Motor neuron (in vitro differentiated cells): ENCODE results near the gene NDUFB2. TPM values are rescaled to one million over a fixed set of nuclear protein-coding genes. Genes with fewer than 3 reads are reported as not detected.
"Not testable (repeated sequence)": the region's sequence is repeated elsewhere in the genome, so short reads cannot be mapped to it uniquely, and the experiment has no call there.

Experiments used
- ATAC-seq, 8 experiments: fragments of 200-7000 bp; cut with Tn5 transposase; replicated peaks in 6 of 8; 2 replicates each; pipeline ENCODE4 v1.8.0; 2021; ENCODE audit warnings: mild to moderate bottlenecking in 8 of 8, moderate library complexity in 8 of 8
- H3K27ac ChIP-seq, 2 donors: fragments of 250-450 bp; sonication (Bioruptor Pico); 2 replicates each; pipeline ENCODE4 v1.9.0; 2021; ENCODE audit warnings: antibody characterized with exemption in 2 of 2, mild to moderate bottlenecking in 2 of 2, moderate library complexity in 1 of 2
- H3K4me1 ChIP-seq, 2 donors: fragments of 250-450 bp; sonication (Bioruptor Pico); replicated peaks in 1 of 2; 2 replicates each; pipeline ENCODE4 v1.6.1; 2021; ENCODE audit warnings: antibody characterized with exemption in 2 of 2, mild to moderate bottlenecking in 2 of 2, moderate library complexity in 1 of 2
- H3K4me3 ChIP-seq, 5 donors: fragments of 250-450 bp; sonication (Bioruptor Pico); 2 replicates each; pipeline ENCODE4 v1.9.0; 2021; ENCODE audit warnings: antibody characterized with exemption in 5 of 5, mild to moderate bottlenecking in 5 of 5, moderate library complexity in 4 of 5
- WGBS, 10 experiments: fragments of 450-650 bp; shearing (Covaris generic); methylation state at CpG; one replicate each; pipeline ENCODE4 v1.0.0; 2022; 5-methylcytosine and 5-hydroxymethylcytosine counted together
- in situ Hi-C, 9 experiments: fragments of 400-800 bp; cut with MboI; loops; one replicate each; pipeline ENCODE4 v1.15.0; 2021; ENCODE audit warnings: low sequenced_read_pairs in 9 of 9, low pct_unique_long_range_greater_than_20kb in 2 of 9; ENCODE audit not compliant: unreplicated experiment in 9 of 9
- total RNA-seq, 8 experiments: library from RNA; unstranded; fragments of 300-600 nt; gene quantifications; 2 replicates each; pipeline versions ENCODE4 v1.2.3 to v1.2.4, GENCODE V29; 2022

The NDUFB2 gene
- total RNA-seq, 8 experiments from 2014 or later, result 168 to 313 (median 248) TPM

GRCh38 chr7:140659856-140660255 lies 36.7 kb upstream of the NDUFB2 start:
- 0 to 93% (median 80%) methylated on average over 3 to 8 of the region's 8 CpGs; no CpG with 5 or more reads in 2 of the 10 experiments for WGBS, 10 experiments
- Histone ChIP-seq H3K4me1 (no peaks in the 10 kb centered on the region), H3K4me3 (no peak overlapping the region), H3K27ac (no peak overlapping the region)
- ATAC-seq, result no peak
- in situ Hi-C loops, result loop anchor here in 7 of 9 experiments (10.0 to 25.0 kb wide), 2 partner anchors 145 to 148 kb away; no protein-coding TSS in a partner anchor

- Histone ChIP-seq H3K27ac (no peak overlapping the region), H3K4me3 (no peak overlapping the region), H3K4me1 (no peaks in the 10 kb centered on the region)
- in situ Hi-C loops, result loop anchor here in 3 of 9 experiments (25.0 kb wide), 1 partner anchor 149 kb away; no protein-coding TSS in a partner anchor
- 15 to 91% (median 67%) methylated on average over 2 of the region's 2 CpGs; no CpG with 5 or more reads in 3 of the 10 experiments for WGBS, 10 experiments
- ATAC-seq, result peak in 1 of 8 experiments; percentile 41
These were observed 35.4 kb upstream of the NDUFB2 start for GRCh38 chr7:140661124-140661523.

- in situ Hi-C loops, result loop anchor here in 3 of 9 experiments (25.0 kb wide), 1 partner anchor 151 kb away; no protein-coding TSS in a partner anchor
- H3K27ac ChIP-seq, ATAC-seq, H3K4me1 ChIP-seq, H3K4me3 ChIP-seq: not testable (repeated sequence)
- WGBS, 10 experiments, result 60 to 100% (median 100%) methylated on average over 1 of the region's 2 CpGs; no CpG with 5 or more reads in 6 of the 10 experiments
These were observed 33.6 kb upstream of the NDUFB2 start for GRCh38 chr7:140662938-140663337.

- peaks cover 3 to 5% of the 10 kb centered on the region in 2 donors for H3K4me1 ChIP-seq
- in situ Hi-C loops, result loop anchor here in 3 of 9 experiments (25.0 kb wide), 1 partner anchor 155 kb away; no protein-coding TSS in a partner anchor
- H3K27ac ChIP-seq, result no peak overlapping the region
- no peak for ATAC-seq
- 80 to 100% methylated on average over 1 of the region's 1 CpG; no CpG with 5 or more reads in 8 of the 10 experiments for WGBS, 10 experiments
- H3K4me3 ChIP-seq, result no peak overlapping the region
These were observed 29.0 kb upstream of the NDUFB2 start for GRCh38 chr7:140667476-140667875.

GRCh38 chr7:140668641-140669040 lies 27.9 kb upstream of the NDUFB2 start:
- in situ Hi-C loops, result loop anchor here in 3 of 9 experiments (25.0 kb wide), 1 partner anchor 156 kb away; no protein-coding TSS in a partner anchor
- 50 to 100% (median 100%) methylated on average over 1 of the region's 1 CpG; no CpG with 5 or more reads in 2 of the 10 experiments for WGBS, 10 experiments
- Histone ChIP-seq H3K27ac (no peak overlapping the region), H3K4me3 (no peak overlapping the region), H3K4me1 (peaks cover 5 to 9% of the 10 kb centered on the region in 2 donors)
- ATAC-seq, result no peak

GRCh38 chr7:140669352-140669751 lies 27.2 kb upstream of the NDUFB2 start:
- Histone ChIP-seq H3K4me3 (no peak overlapping the region), H3K4me1 (peaks cover 12 to 16% of the 10 kb centered on the region in 2 donors), H3K27ac (no peak overlapping the region)
- WGBS, 10 experiments, result 67 to 100% (median 88%) methylated on average over 1 to 3 of the region's 3 CpGs; no CpG with 5 or more reads in 1 of the 10 experiments
- peak in 1 of 8 experiments; percentile 5 for ATAC-seq
- in situ Hi-C loops, result loop anchor here in 3 of 9 experiments (25.0 kb wide), 1 partner anchor 157 kb away; no protein-coding TSS in a partner anchor

GRCh38 chr7:140669862-140670261 lies 26.6 kb upstream of the NDUFB2 start:
- H3K4me3 ChIP-seq, H3K27ac ChIP-seq: not testable (repeated sequence)
- ATAC-seq, result peak in 2 of 8 experiments; percentile 6 to 23
- 20 to 100% (median 83%) methylated on average over 1 to 4 of the region's 10 CpGs; no CpG with 5 or more reads in 3 of the 10 experiments for WGBS, 10 experiments
- in situ Hi-C loops, result loop anchor here in 3 of 9 experiments (25.0 kb wide), 1 partner anchor 158 kb away; no protein-coding TSS in a partner anchor
- H3K4me1 ChIP-seq, result peaks cover 16 to 20% of the 10 kb centered on the region in 2 donors

DNA sequence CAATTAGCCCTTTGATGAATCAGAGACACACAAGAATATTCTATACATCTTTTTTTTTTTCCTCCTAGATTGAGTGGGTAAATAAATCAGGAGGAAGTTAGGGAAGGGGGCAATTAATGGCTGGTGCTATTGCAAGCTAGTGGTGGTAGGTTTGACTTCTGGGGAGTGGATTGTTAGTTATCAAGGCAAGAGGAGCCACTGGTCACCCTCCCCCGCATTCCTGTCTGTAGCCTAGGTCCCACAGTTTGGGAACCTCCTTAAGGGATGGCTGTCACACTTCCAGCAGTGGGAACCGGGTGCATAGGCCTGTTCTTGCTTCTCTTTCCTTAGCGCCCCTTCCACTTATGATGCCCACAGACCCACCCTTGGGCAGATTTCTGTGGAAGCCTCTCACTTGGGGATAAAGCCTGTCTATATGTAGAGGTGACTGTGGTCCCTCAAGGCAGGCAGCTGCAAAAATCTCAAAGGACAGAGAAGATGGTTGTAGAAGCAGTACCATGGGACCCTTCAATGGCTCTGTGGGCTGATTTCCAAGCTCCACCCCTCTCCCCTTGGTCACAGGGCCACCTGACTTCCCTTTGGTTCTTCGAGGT lies 26.1 kb upstream of the NDUFB2 start:
- in situ Hi-C loops, result loop anchor here in 3 of 9 experiments (25.0 kb wide), 1 partner anchor 158 kb away; no protein-coding TSS in a partner anchor
- Histone ChIP-seq H3K27ac (no peak overlapping the region), H3K4me3 (no peak overlapping the region), H3K4me1 (peaks cover 21 to 25% of the 10 kb centered on the region in 2 donors)
- no peak for ATAC-seq
- 50 to 100% (median 71%) methylated on average over 1 to 2 of the region's 4 CpGs; no CpG with 5 or more reads in 3 of the 10 experiments for WGBS, 10 experiments

- H3K27ac ChIP-seq, result no peak overlapping the region
- no peak for ATAC-seq
- H3K4me3 ChIP-seq, result peak overlapping the region in 2 of 5 donors; percentile 57 to 88
- WGBS, 10 experiments, result 40 to 67% (median 46%) methylated on average over 1 to 2 of the region's 15 CpGs; no CpG with 5 or more reads in 7 of the 10 experiments
- peaks cover 25 to 26% of the 10 kb centered on the region in 2 donors for H3K4me1 ChIP-seq
- in situ Hi-C loops, result loop anchor here in 3 of 9 experiments (25.0 kb wide), 1 partner anchor 160 kb away; no protein-coding TSS in a partner anchor
These were observed 24.5 kb upstream of the NDUFB2 start for GRCh38 chr7:140671966-140672365.

GRCh38 chr7:140672382-140673062 lies 24.0 kb upstream of the NDUFB2 start, which contains the start of gene ADCK2:
Gene ADCK2 (plus strand): TSS chr7:140672945. CDS start chr7:140673331, 386 bp downstream.
- Histone ChIP-seq H3K4me1 (peaks cover 25 to 26% of the 10 kb centered on the region in 2 donors), H3K4me3 (peak within 1 kb of the TSS; percentile 57 to 88 (median 60)), H3K27ac (peak within 1 kb of the TSS in 1 of 2 donors; percentile 49)
- 0 to 71% (median 17%) methylated on average over 1 to 7 of the region's 41 CpGs; no CpG with 5 or more reads in 3 of the 10 experiments for WGBS, 10 experiments
- in situ Hi-C loops, result loop anchor here in 3 of 9 experiments (25.0 kb wide), 1 partner anchor 160 kb away; no protein-coding TSS in a partner anchor
- peak; percentile 53 to 87 (median 82) for ATAC-seq

DNA sequence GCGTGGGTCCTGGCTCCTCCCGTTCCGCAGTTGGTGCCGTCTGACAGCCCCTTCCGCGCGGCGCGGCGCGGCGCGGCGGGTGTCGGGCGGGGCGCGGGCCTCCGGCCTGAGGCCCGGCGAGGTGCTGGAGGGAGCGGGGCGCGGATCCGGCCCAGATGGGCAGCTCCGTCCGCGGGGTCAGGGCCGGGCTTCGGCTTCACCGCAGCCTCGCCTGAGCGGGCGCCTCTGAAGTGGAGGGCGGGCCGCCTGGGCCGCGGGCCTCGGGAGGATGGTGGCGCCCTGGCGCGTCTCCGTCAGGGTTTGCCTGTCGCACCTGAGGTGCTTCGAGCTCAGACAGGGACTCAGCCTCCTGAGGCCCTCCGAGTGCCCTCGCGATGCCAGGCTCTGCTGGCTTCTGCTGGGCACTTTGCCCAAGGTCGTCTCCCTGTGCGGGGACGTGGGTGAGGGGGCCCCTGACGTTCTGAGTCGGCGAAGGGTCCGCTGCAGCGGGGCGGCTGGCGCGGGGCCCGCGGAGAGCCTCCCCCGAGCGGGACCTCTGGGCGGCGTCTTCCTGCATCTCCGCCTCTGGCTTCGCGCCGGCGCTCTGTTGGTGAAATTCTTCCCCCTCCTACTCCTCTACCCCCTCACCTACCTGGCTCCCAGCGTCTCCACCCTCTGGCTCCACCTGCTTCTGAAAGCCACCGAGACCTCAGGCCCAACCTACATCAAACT lies 23.3 kb upstream of the NDUFB2 start:
- 0 to 10% methylated on average over 3 to 4 of the region's 72 CpGs; no CpG with 5 or more reads in 8 of the 10 experiments for WGBS, 10 experiments
- H3K4me1 ChIP-seq, result peaks cover 25 to 26% of the 10 kb centered on the region in 2 donors
- H3K4me3 ChIP-seq, result peak overlapping the region; percentile 57 to 88 (median 60)
- peak; percentile 66 to 80 (median 77) for ATAC-seq
- peak overlapping the region in 1 of 2 donors; percentile 49 for H3K27ac ChIP-seq
- in situ Hi-C loops, result loop anchor here in 3 of 9 experiments (25.0 kb wide), 1 partner anchor 161 kb away; no protein-coding TSS in a partner anchor

GRCh38 chr7:140673774-140674155 lies 22.7 kb upstream of the NDUFB2 start:
- in situ Hi-C loops, result loop anchor here in 3 of 9 experiments (25.0 kb wide), 1 partner anchor 161 kb away; no protein-coding TSS in a partner anchor
- 20 to 73% (median 65%) methylated on average over 1 to 9 of the region's 18 CpGs; no CpG with 5 or more reads in 5 of the 10 experiments for WGBS, 10 experiments
- H3K4me1 ChIP-seq, result peaks cover 25 to 26% of the 10 kb centered on the region in 2 donors
- ATAC-seq, result no peak
- H3K27ac ChIP-seq, result no peak overlapping the region
- H3K4me3 ChIP-seq, result peak overlapping the region; percentile 57 to 88 (median 60)
